GM21526 (cell line): ENCODE data around the gene CSRNP3.

Experiments
- ATAC-seq: cut with Tn5 transposase; IDR thresholded peaks from one replicate; pipeline ENCODE4 v1.9.1; 2021; ENCODE audit warnings: moderate library complexity; ENCODE audit not compliant: unreplicated experiment, low FRiP score

Gene CSRNP3, protein sequence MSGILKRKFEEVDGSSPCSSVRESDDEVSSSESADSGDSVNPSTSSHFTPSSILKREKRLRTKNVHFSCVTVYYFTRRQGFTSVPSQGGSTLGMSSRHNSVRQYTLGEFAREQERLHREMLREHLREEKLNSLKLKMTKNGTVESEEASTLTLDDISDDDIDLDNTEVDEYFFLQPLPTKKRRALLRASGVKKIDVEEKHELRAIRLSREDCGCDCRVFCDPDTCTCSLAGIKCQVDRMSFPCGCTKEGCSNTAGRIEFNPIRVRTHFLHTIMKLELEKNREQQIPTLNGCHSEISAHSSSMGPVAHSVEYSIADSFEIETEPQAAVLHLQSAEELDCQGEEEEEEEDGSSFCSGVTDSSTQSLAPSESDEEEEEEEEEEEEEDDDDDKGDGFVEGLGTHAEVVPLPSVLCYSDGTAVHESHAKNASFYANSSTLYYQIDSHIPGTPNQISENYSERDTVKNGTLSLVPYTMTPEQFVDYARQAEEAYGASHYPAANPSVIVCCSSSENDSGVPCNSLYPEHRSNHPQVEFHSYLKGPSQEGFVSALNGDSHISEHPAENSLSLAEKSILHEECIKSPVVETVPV

DNA sequence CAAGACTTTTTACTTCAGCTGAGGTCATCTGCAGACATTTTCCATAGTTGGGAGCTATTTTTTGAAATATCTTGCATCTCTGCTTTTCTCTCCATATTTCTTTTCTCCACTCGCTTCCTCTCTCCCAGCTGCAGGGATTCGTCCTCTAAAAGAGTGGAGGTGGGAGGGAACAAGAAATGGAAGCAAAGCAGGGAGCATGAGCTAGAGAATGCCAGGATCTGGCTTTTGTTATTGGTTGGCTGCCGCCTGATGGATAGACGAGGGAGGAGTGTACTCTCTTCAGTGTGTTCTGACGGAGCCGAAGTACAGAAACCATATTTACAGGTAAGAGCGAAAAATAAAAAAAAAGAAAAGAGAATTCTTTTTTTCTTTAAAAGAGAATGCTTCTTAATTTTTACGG is at the start of gene CSRNP3:
Gene CSRNP3 (plus strand): TSS at position 282 of the 400 bp plus-strand sequence. CDS start 125,368 bp downstream, outside the sequence.
- ATAC-seq, result no peak

DNA sequence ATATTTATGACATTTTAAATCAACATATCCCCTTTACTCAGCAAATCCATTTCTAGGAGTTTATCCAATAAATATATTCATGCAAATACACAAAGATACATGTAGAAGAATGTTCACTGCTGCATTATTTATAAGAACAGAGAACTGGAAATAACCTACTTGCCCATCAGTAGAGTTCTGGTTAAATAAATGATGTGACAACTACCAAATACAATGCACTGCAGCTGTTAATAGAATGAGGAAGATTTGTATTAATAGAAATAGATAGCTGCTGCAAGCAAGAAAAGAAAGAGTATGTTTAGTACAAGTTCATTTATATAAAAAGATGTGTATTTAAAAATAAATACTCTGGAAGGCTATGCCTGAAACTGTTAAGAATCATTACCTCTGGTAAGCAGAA is 49.3 kb upstream of the CSRNP3 start:
- ATAC-seq, result no peak

DNA sequence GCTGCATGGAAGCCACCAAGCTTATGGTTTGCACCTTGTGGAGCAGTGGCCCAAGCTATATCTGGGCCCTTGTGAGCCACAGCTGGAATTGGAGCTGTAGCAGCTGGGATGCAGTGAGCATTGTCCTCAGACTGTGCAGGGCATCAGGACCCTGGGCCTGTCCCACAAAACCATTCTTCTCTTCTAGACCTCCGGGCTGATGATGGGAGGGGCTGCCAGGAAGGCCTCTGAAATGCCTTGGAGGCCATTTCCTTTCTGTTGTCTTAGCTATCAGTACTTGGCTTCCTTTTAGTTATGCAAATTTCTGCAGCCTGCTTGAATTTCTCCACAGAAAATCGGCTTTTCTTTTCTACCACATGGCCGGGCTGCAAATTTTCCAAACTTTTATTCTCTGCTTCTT is 46.4 kb upstream of the CSRNP3 start:
- no peak for ATAC-seq

DNA sequence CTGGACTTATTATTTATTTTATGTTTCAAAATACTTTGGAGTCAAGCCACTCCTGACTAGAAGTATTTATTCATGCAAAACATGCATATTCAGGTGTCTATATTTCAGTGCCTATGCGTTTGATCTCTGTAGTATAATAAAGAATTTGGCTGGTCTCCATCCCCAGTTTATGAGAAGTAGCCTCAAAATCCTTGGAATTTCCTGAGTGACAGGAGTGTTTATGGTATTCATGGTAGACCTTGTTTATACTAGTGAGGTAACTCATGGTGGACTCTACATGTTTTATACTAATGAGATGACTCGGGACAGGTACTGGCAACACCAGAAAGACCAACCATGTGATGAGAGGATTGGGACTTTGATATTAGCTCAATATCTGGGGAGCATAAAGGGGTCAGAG is 43.9 kb upstream of the CSRNP3 start:
- no peak for ATAC-seq

DNA sequence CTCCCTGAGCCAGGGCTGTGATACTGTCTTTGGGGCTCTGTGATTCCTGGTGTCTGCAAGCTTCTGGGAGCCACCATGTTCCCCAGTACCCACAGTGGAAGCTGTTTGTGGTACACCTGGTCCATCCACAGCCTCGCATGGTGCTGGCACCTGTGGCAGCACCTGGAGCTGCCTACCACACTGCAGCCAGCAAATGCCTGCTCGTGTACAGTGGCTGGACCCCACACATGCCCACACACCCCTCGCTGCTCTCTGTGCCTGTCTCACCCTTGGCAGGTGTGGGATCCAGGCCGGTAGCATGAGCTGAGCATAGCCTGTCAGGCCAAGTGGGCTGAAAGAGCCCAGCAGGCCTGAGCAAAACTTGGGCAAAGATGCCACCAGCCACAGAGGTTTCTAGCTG is 41.8 kb upstream of the CSRNP3 start:
- no peak for ATAC-seq

DNA sequence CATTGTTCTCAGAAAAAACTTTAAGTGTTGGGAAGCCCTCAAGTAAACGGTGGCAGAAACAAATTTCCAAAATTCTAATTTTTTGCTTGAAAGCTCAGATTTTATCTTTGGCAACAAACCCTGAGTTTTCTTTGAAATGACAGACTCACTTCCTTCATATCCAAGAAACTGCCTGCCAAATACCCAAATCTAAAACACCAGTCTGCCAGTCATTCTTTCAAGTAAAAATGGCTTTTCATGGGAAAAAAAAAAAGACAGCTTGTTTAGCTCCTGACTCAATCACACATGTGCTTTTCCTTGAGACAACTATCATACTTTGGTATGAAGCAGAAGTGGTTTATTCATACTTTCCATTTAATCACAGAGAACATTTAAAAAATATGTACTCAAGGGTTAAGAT is 40.6 kb upstream of the CSRNP3 start:
- ATAC-seq, result no peak

DNA sequence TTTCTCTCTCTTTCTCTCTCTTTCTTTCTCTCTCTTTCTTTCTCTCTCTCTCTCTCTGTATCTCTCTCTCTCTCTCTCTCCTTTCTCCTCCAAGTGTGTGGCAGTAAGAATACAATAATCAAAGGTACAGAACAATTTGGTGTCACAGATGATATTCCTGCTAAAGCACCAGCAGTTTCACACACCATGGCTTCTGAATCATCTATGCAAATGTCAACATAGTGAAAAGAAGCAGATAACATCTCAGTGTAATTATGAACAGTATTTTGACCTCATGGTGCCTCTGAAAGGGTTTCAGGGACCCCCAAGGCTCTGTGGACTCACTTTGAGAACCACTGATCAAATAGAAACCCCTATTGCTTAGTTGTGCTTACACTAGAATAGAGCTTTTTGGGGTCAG is 38.5 kb upstream of the CSRNP3 start:
- no peak for ATAC-seq

DNA sequence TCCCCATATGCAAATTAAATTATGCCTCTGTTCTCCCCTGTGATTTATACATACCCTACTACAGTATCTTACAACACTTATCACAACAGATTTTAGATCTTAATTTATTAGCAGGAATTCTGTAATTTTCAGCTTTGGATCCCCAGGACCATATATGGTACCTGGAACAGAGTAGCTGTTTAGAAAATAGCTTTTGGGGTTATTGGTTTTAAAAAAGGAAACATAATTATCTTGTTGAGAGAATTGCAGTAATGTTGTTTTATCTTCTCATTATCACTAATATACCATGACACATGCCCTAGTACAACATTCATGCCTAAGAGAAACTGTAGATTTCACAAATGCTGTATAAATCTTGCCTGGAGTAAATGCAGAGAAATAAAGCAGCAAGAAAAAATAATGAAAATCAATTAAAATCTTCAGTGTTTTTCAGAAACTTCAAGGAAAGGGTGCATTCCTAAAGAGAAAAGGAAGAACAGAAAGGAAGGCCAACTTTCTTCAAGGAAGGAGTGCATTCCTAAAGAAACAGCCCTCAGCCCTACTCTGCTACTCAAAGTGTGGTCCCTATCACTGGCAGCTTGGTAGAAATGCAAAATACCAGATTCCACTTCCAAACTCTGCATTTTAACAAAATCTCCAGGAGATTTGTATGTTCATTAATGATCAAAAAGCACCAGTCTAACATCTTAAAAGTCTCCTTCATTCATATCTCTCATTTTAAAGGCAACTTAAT is 37.1 kb upstream of the CSRNP3 start:
- ATAC-seq, result no peak

DNA sequence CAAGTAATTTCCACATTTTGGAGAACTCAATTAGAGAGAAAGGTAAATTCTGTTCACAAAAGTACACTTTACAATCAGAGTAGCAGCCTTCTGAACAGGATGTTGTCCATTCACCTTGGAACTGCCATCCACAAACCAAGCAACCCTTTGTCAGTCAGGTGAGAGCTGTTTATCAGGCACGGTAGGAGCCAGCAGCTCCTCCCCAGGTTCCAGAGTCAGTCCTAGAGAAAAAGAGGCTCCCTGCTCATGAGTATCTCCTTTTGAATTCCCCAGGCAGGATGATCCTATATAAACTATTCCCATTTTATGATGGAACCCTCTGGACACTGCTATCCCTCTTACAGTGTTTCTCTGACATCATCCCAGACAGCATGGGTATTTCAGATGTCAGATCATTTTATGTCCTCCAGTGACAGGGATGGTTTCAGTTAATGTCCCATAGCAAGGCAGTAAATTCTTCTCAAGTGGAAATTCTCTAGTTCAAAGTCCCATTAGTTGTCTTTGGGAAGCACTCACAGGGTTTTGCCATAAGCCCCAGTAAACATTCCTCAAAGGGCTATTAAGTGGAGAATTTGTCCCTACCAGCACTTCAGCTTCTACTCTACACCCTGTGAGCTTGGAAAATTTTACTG is 34.5 kb upstream of the CSRNP3 start:
- no peak for ATAC-seq

DNA sequence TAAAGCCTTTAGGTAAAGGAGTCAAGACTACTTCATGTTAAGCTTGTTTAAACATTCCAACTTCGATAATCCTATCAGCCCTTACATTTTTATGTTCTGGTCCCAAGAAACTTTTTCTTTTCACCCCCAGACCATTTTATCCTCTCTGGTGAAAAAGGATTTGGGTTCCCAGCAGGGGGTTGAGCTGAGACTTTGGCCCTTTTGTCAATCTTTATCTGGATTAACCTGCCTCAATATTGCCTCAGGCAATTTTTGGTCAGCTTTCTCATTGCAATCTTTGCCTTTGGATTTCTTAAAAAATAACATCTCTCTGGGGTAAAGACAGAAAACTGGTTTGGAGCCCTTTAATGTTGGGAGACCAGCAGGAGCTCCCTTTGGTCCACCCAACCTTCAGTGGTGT is 33.9 kb upstream of the CSRNP3 start:
- ATAC-seq, result no peak

DNA sequence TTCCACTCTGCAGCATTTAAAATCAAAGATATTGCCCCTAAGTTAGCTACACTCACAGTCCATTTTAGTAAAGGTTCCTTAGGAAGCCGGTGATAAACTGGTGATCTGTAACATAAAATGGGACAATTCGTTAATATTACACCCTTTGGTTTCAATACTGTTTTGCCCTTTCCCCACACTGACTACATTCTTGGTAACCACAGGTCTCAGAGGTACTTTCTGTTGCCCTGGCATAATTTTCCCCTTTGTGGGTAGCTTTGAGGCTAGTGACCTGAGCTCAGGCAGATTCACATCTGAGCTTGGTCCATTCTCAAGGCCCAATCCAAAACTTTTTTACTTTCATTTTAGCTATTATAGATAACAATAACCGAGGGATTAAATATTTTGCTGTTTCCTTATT is 32.9 kb upstream of the CSRNP3 start:
- ATAC-seq, result no peak

DNA sequence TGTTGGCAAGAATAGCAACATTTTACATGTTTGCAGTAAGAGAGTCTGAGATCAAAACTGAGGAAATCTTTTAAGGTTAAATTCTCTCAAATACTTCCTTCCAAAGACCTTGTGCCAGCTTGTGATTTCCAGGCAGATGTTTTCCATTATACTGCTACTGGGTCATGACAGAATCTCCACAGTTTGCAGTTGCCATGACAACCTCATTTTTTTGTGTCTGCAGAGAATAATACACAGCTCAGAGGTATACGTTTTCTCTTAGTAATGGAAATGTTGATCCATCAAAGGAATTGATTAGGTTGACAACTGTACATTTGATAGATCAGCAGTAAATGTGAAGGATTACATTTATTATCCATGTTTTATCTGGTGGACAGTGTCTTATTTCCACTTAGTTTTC is 29.1 kb upstream of the CSRNP3 start:
- ATAC-seq, result no peak

DNA sequence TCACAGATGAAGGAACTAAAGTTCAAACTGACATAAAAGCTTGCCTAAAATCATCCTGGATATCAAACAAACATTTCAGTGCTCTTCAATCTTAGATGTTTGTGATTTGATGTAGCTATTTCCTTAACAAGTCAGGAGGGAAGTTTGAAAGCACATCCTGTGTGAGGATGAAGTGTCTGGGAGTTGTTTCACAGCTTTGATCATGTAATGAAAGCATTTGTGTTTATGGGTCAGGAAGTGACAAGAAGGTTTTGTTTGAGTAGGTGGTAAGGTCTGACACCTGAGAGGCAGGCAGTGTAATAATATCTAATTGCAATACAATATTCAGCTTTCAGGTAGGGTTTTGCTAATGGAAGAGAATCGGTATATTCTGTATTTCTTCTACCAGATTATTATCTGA is 26.0 kb upstream of the CSRNP3 start:
- ATAC-seq, result no peak

DNA sequence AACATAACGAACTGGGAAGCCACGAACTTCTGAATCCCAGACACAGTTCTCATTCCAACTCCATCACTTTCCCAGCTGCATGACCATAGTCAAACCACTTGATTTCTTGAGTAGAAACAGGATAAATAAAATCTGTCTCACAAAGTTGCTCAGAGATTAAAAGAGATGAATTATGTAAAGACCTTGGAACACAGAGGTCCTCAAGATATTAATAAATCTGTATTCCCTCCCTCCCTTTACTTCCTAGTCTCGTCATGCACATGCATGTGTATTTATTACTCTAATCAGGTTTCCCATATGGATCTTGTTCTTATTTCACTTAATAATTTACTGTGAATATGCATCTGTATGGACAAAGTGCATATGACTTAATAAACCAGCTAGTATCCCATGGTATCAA is 21.1 kb upstream of the CSRNP3 start:
- no peak for ATAC-seq

DNA sequence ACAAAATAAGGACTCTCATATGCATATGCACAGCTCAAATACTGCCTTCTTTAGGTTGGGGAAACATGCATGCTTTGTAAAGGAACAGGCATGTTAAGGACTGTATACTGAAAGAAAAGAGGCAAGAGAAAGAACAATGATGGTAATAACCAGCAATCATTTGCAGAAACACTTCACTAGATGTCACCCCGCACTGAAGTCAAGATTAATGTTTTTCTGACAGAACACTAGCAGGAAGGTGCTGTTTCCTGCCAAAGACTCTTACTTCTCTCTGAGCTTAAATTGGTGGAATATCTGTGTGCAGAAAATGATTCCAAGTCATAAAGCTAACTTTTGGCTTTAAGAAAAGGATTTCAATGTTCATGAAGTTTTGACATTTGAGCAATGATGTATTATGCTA is 19.3 kb upstream of the CSRNP3 start:
- no peak for ATAC-seq

DNA sequence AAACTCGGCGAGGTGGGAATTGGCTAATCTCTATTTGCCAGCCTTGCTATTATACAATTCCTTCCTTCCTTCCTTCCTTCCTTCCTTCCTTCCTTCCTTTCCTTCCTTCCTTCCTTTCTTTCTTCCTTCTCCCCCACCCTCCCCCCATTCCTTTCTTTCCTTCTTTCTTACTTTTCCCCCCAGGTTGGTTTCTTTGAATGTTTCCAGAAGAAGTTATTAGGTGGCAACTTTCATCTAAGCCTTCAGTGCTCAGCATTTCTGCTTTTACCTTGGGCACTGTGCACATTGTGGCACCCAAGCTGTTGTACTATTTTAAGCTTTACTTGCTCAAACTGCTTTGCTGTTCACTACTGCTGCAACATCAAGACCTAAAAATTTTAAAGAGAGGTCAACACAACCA is 17.2 kb upstream of the CSRNP3 start:
- ATAC-seq, result no peak

DNA sequence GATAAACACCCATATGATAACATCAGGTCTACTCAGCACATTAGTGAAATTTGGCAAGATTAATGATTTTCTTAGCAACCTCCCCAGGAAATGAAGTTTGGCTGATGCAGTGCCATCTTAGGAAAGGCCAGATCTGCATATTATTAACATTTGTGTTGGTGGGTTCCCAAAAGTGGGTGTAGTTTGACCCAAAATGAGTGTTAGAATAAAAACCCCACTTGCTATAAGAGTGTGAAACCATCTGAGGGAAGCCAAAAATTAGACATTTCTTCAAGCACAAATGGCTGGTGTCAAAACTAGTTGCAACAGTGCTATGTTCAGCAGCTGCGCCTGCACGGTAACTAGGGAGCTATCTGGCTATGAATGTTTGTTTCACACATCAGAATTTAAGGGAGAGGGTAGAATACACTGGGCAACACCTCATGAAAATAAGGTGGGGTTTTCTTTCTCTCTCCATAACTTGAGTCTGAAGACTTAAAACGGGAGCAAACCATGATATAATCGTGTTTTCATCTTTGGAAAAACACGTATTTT is 15.9 kb upstream of the CSRNP3 start:
- no peak for ATAC-seq

DNA sequence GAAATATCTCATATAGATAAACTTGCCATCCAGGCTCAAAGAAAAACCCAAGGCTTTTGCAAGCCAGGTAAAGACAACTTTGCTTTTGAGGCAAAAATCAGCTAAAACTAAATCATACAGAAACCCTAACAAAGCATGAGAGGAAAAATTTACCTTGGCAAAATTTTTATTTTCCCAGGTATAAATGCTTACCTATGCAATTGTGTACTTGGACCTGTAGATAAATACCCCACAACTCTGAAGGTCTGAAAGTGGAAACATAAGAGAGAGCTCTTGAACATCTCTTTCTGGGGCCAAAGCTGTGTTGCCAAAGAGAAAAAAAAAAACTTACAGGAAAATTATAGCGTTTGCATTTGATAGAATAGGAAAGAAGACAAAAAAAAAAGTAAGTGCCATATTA is 14.6 kb upstream of the CSRNP3 start:
- ATAC-seq, result no peak

DNA sequence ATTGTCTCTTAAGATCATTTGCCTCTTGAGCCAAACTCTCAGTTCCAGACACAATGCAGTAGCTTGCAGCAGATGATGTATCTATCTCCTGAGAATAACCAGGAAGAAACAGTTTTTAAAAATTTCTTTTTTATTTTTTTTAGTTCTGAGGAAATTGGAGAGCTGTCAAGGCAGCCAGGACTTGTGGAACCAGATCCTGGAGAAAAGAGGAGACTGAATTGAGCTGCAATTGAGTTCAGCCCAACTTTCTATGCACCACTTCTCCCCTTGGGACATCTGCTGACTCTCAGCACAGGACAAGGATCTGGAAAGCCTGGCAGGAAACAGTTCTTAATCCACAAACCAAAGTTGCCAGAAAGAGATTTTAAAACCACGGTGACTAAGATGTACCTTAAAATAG is 13.5 kb upstream of the CSRNP3 start:
- no peak for ATAC-seq

DNA sequence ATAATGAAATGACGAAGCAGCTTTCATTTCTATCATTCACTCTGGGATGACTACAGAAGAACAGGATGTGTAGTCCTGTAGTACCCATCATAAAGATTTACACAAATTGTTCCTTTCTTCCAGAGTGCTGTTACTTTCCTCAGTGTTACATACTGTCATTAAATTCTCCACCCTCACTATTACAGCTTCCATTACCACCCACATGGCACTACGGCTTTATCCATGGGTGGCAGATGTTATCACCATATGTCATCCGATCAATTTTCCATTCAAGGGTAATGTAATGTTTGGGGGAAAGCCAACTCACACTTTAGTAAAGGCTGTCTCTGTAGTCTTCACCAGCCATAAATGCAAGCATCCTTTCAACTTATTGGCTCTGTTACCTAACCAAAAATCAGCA is 7.1 kb upstream of the CSRNP3 start:
- no peak for ATAC-seq

DNA sequence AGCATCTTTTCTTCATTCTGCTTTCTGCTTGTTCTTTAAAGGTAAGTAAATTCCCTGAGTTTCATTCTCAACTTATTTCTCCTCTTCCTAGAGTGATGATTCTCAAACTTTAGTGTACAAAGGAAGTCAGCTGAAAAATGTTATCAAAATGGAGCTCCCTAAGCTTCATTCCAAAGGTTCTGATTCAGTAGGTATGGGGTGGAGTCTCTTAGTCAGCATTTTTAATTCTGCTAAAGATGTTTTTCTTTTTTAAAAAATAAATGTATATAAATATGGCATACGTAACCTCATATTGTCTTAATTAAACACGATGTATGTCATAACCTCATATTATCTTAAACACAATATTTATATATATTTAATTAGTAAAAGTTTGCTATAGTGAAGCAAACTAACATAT is 3.1 kb upstream of the CSRNP3 start:
- ATAC-seq, result no peak
